HEK293 (cell line): ENCODE measurements around the gene ARIH2.

Source experiments
- ZNF292 ChIP-seq: fragments of 450-650 bp; formaldehyde crosslinking; IDR thresholded peaks from 2 replicates; pipeline ENCODE4 v1.5.1; 2016; ENCODE audit warnings: low read depth, missing biosample characterization, missing genetic modification characterization, borderline replicate concordance
- ZNF423 ChIP-seq: fragments of 450-650 bp; formaldehyde crosslinking; IDR thresholded peaks from 2 replicates; pipeline ENCODE4 v1.5.1; 2016; ENCODE audit warnings: missing biosample characterization, missing genetic modification characterization
- ZNF501 ChIP-seq: fragments of 450-650 bp; formaldehyde crosslinking; IDR thresholded peaks from 2 replicates; pipeline ENCODE4 v1.5.1; 2016; ENCODE audit warnings: missing biosample characterization, missing genetic modification characterization
- TF ChIP-seq, protein P1 (sequence below): fragments of 450-650 bp; formaldehyde crosslinking; IDR thresholded peaks from 2 replicates; pipeline ENCODE4 v1.5.1; 2016; ENCODE audit warnings: missing biosample characterization, missing genetic modification characterization

DNA sequence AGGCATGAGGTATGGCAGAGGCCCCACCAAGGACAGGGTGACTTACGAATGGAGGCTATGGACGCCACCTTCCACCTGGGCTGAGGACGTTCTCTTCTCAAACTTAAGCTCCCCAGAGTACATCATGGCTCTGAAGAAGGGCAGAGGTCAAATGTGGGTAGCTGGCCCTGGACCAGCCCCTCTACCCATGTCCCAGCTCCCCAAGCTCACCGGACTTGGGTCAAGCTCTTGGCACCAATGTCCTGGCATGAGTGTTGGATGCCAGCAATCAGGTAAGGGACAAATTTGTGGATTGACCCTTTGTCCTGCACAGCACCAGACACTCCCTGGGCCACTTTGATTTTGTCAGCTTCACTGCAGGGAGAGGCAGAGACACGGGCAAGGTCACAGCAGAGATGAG lies 105.8 kb downstream of the ARIH2 start:
- TF ChIP-seq ZNF501 (tag by site-specific recombination): no peak
- TF ChIP-seq ZNF423 (tag by site-specific recombination): no peak
- no peak for TF ChIP-seq ZNF292 (tag by site-specific recombination)
- TF ChIP-seq, protein P1, sequence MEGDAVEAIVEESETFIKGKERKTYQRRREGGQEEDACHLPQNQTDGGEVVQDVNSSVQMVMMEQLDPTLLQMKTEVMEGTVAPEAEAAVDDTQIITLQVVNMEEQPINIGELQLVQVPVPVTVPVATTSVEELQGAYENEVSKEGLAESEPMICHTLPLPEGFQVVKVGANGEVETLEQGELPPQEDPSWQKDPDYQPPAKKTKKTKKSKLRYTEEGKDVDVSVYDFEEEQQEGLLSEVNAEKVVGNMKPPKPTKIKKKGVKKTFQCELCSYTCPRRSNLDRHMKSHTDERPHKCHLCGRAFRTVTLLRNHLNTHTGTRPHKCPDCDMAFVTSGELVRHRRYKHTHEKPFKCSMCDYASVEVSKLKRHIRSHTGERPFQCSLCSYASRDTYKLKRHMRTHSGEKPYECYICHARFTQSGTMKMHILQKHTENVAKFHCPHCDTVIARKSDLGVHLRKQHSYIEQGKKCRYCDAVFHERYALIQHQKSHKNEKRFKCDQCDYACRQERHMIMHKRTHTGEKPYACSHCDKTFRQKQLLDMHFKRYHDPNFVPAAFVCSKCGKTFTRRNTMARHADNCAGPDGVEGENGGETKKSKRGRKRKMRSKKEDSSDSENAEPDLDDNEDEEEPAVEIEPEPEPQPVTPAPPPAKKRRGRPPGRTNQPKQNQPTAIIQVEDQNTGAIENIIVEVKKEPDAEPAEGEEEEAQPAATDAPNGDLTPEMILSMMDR (tag by site-specific recombination): no peak
